ENCODE results near the gene KHDC4. TPM values are rescaled to one million over a fixed set of nuclear protein-coding genes. Genes with fewer than 3 reads are reported as not detected.

Gene KHDC4
- total RNA-seq, 1 donor from 2014 or later: 83.8 TPM

- DNase-seq (ENCODE audit: low spot score): no peak
These were observed 35.2 kb upstream of the KHDC4 start for GRCh38 chr1:155969377-155969791.

- DNase-seq (ENCODE audit: low spot score): no peak
These were observed 34.5 kb upstream of the KHDC4 start for GRCh38 chr1:155968670-155969069.

- no peak for DNase-seq (ENCODE audit: low spot score)
These were observed 33.8 kb upstream of the KHDC4 start for GRCh38 chr1:155968051-155968400.

- no peak for DNase-seq (ENCODE audit: low spot score)
These were observed 33.3 kb upstream of the KHDC4 start for GRCh38 chr1:155967341-155968050.

- DNase-seq (ENCODE audit: low spot score): no peak
These were observed 32.5 kb upstream of the KHDC4 start for GRCh38 chr1:155966750-155967149.

- DNase-seq (ENCODE audit: low spot score): no peak
These were observed 31.9 kb upstream of the KHDC4 start for GRCh38 chr1:155966135-155966534.

- no peak for DNase-seq (ENCODE audit: low spot score)
These were observed 30.0 kb upstream of the KHDC4 start for GRCh38 chr1:155964193-155964592.

GRCh38 chr1:155962599-155963211, 28.5 kb upstream of the KHDC4 start:
- no peak for DNase-seq (ENCODE audit: low spot score)

GRCh38 chr1:155961937-155962336, 27.7 kb upstream of the KHDC4 start:
- DNase-seq (ENCODE audit: low spot score): no peak

GRCh38 chr1:155960081-155960745, 26.0 kb upstream of the KHDC4 start:
- DNase-seq (ENCODE audit: low spot score): no peak

GRCh38 chr1:155957411-155957915, 23.2 kb upstream of the KHDC4 start:
- no peak for DNase-seq (ENCODE audit: low spot score)

- DNase-seq (ENCODE audit: low spot score): no peak
These were observed 20.4 kb upstream of the KHDC4 start for GRCh38 chr1:155954645-155955044.

- DNase-seq (ENCODE audit: low spot score): no peak
These were observed 18.3 kb upstream of the KHDC4 start for GRCh38 chr1:155952505-155952890.

GRCh38 chr1:155951753-155952504, 17.7 kb upstream of the KHDC4 start:
- DNase-seq (ENCODE audit: low spot score): no peak

- DNase-seq (ENCODE audit: low spot score): no peak
These were observed 16.6 kb upstream of the KHDC4 start for GRCh38 chr1:155950829-155951228.

GRCh38 chr1:155947741-155948140, 13.5 kb upstream of the KHDC4 start:
- DNase-seq (ENCODE audit: low spot score): no peak

GRCh38 chr1:155947292-155947691, 13.1 kb upstream of the KHDC4 start:
- no peak for DNase-seq (ENCODE audit: low spot score)

- DNase-seq (ENCODE audit: low spot score): no peak
These were observed 12.5 kb upstream of the KHDC4 start for GRCh38 chr1:155946633-155947219.

- DNase-seq (ENCODE audit: low spot score): no peak
These were observed 10.2 kb upstream of the KHDC4 start for GRCh38 chr1:155944444-155944799.

GRCh38 chr1:155942578-155943141, 8.4 kb upstream of the KHDC4 start:
- no peak for DNase-seq (ENCODE audit: low spot score)

- no peak for DNase-seq (ENCODE audit: low spot score)
These were observed 7.8 kb upstream of the KHDC4 start for GRCh38 chr1:155941845-155942531.
